Esophagus squamous epithelium (tissue), 4 donors: ENCODE results near the gene C6orf163.

Experiments used
- CTCF ChIP-seq, 6 experiments: fragments of 450-650 bp in 4 of 6; fragments of 200-600 bp in 2 of 6; sonication (generic) in 2 of 6; IDR thresholded peaks; one replicate each; pipeline ENCODE4 v1.5.1; 2016 to 2019; ENCODE audit warnings: antibody characterized with exemption in 6 of 6, mild to moderate bottlenecking in 4 of 6, moderate library complexity in 4 of 6
- POLR2A ChIP-seq, 4 donors: fragments of 450-650 bp; IDR thresholded peaks; one replicate each; pipeline ENCODE4 v1.6.1; 2017; ENCODE audit warnings: antibody characterized with exemption in 4 of 4, mild to moderate bottlenecking in 4 of 4, moderate library complexity in 3 of 4

GRCh38 chr6:87319271-87319987 is 25.2 kb upstream of the C6orf163 start:
- TF ChIP-seq POLR2A (IDR thresholded peaks at IDR 0.05) (no peak), CTCF (IDR thresholded peaks at IDR 0.05) (no peak)
